Measurements from ENCODE around the gene CCDC179.

Gene CCDC179

DNA sequence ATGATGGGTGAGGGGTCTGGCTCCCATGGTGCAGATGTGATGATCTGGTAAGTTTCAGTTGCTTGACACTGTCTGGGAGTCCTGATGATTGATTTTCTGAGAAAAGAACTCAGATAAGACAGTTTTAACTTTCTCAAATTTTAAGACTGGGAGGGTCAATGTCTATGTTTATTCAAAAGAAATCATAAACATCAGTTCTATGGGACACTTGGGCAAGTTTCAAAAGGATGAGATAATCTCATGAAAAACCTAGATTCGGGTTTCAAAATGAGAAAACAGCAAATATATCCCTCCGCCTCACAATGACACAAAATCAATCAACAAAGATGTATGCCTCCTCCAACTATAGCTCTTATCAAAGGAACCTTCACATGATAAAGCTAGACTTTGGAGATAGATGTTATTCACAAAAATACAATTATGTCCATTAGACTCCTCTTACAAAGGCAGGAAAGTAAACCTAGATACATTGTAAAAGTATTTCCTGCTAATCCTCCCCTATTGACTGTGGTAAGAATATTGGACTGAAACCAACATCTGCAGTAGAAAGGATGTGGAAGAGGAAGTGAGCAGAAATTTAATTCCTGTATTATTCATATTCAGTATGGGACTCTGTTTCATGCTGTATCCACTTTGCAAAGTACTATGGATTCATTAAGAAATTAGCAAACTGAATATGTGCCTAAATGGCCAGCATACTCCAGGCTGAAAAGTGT is 52.3 kb downstream of the CCDC179 start:
- no peak for DNase-seq

DNA sequence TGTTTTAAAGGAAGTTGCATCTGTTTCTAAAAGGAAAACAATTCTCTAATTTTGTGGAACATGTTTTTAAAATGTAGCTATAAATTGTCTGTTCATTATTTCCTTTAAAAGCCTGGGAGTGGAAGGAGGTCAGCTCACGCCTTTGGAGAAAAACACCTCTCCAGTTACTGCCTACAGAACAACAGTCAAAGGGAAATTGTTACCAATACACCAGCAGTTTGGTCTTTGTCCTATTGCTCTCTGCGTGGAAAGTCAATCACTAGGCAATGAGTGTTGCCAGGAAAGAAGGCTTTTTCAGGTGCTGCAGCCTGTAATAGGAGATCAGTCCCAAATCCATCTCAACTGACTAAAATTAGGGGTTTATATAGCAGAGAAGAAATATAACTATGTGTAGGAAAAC is 52.9 kb downstream of the CCDC179 start:
- no peak for DNase-seq

DNA sequence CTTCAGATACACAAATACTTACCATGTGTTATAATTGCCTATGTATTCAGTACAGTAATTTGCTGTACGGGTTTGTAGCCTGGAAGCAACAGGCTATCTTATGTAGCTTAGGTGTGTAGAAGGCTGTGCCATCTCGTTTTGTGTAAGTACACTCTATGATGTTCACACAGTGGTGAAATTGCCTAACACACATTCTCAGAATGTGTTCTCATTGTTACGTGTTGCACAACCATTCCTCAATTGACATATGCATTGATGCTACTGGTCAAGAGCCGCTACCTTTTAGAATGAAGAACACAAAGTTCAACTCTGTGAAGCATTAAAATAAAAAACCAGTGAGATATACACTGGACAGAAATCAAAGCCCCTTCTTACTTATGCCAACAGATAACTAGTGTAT is 57.4 kb downstream of the CCDC179 start:
- no peak for DNase-seq

DNA sequence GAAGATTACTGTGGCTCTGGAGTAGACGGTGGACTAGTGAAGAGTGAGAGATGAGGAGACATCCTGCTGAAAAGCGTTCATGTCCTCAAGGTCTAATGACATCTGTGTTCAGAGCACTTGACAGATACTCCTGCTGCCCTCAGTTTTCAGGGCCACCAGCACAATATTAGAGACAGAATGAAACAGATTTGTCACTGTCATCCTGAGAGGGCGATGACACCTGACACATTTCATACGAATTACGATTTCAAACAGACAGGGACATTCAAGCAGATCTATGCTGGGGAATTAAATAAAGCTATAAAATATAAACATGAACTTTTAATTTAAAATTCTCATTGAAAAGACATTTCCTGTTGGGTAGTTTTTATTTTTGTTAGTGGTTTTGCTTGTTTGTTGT is 59.8 kb downstream of the CCDC179 start:
- DNase-seq = no peak

DNA sequence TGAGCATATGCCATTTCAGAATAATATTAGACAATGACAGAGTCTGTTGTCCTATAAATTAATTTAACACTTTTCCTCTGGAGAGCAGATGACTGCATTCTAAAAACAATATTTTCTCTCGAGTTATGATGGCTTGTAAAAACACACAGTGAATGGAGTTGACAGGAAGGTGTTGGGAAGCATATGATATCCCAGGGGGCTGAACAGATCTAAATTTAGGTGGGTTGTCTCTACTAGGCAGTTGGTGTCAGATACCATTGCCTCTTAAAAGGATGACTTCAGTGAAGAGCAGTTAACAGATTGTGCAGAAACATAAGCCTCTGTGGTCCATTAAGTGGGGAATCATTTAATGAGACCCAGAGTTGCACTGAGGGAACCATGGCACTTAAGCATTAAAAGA is 61.4 kb downstream of the CCDC179 start:
- no peak for DNase-seq

DNA sequence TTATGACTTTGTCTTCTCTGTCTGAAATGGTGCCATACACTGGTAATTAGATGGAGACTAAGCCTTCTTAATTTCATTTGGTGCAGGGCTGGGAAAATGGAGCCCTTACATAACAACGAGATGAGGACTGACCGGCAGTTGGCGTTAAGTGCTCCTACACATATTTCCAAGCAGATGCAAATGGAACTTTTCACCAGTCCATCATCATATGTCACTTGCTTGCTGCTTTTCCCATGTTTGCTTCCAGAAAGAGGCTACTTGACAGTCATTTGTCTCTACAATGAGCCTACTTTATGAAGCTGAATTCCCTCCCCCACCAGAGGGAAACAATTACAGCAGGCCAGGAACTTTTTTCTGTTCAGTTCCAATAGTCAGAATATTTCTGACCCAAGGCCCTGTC is 63.2 kb downstream of the CCDC179 start:
- DNase-seq = no peak
